Body of pancreas (tissue), 4 donors: ENCODE measurements around the gene SMYD1.

ENCODE experiments used
- POLR2A ChIP-seq, 3 donors: fragments of 450-650 bp; IDR thresholded peaks; one replicate each; pipeline ENCODE4 v1.6.1; 2016; ENCODE audit warnings: antibody characterized with exemption in 3 of 3, mild to moderate bottlenecking in 2 of 3
- TF ChIP-seq, protein P1 (sequence below), 7 experiments: fragments of 450-650 bp in 4 of 7; fragments of 200-600 bp in 3 of 7; sonication (generic) in 3 of 7; IDR thresholded peaks; one replicate each; pipeline ENCODE4 v1.5.1; 2016 to 2019; ENCODE audit warnings: antibody characterized with exemption in 7 of 7

DNA sequence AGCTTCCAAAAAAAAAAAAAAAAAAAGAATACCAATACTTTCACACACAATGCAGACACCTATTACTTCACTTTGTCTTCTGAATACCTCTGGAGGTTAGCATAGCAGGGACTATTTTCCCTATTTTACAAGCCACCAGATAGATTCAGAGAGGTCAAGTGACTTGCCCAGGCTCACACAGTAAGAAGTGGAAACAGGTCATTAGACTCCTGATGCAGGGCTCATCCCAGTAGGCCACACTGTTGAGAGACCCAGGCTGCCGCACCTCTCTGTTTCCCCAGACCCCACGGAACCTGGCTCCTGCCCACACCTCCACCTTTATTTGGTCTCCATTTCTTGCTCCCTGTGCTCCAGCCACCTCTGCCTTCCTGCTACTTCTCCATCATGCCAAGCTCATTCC, 19.4 kb downstream of the SMYD1 start:
- TF ChIP-seq, protein P1, sequence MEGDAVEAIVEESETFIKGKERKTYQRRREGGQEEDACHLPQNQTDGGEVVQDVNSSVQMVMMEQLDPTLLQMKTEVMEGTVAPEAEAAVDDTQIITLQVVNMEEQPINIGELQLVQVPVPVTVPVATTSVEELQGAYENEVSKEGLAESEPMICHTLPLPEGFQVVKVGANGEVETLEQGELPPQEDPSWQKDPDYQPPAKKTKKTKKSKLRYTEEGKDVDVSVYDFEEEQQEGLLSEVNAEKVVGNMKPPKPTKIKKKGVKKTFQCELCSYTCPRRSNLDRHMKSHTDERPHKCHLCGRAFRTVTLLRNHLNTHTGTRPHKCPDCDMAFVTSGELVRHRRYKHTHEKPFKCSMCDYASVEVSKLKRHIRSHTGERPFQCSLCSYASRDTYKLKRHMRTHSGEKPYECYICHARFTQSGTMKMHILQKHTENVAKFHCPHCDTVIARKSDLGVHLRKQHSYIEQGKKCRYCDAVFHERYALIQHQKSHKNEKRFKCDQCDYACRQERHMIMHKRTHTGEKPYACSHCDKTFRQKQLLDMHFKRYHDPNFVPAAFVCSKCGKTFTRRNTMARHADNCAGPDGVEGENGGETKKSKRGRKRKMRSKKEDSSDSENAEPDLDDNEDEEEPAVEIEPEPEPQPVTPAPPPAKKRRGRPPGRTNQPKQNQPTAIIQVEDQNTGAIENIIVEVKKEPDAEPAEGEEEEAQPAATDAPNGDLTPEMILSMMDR (IDR thresholded peaks at IDR 0.05), result no peak
- TF ChIP-seq POLR2A (IDR thresholded peaks at IDR 0.05), result no peak
